Activated T-cell treated with anti-CD3 and anti-CD28 coated beads for 48 hours (primary cell): ENCODE results near the gene TNFAIP8L2.
"Not testable (repeated sequence)": the region's sequence is repeated elsewhere in the genome, so short reads cannot be mapped to it uniquely, and the experiment has no call there.

Experiments used
- DNase-seq: peaks from one replicate; pipeline ENCODE4 v3.0.0-alpha.2; 2020; ENCODE audit warnings: low read depth

Gene TNFAIP8L2

DNA sequence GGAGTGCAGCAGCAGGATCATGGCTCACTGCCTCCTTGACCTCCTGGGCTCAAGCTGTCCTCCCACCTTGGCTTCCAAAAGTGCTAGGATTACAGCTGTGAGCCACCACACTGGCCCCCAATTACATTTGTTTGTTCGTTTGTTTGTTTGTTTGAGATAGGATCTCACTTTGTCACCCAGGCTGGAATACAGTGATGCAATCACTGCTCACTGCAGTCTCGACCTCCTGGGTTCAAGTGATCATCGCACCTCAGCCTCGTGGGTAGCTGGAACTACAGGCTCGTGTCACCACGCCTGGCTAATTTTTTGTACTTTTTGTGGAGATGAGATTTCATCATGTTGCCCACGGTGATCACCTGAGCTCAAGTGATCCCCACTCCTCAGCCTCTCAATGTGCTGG is 35.6 kb downstream of the TNFAIP8L2 start:
- no peak for DNase-seq

DNA sequence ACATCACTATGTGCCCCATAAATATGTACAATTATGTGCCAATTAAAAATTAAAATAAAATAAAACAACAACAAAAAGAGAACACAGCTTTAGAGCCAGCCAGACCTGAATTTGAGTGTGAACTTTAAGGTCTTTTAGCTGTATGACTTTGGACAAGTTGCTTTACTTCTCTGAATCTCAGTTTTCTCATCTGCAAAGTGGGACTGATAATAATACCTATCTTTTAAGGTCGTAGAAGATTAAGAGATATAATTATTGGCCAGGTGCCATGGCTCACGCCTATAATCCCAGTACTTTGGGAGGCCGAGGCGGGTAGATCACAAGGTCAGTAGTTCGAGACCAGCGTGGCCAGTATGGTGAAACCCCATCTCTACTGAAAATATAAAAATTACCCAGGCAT is 36.9 kb downstream of the TNFAIP8L2 start:
- DNase-seq = no peak

DNA sequence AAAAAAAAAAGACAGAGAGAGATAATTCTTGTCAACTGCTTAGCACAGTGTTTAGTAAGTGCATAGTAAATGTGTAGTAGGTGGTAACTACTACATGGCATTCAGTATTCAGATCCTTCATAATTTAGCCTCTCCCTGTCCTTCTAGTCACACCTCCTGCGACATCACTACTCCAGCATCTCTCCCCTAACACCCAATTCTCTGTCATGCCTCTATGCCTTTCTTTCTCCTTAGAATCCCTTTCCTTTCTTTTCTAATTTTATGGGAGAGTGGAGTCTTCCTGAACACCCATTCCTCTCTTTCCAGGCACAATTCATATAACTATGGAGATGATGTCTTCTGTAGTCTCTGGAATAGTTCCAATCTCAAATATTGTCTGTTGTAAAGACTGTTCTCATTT is 37.4 kb downstream of the TNFAIP8L2 start:
- DNase-seq = no peak

DNA sequence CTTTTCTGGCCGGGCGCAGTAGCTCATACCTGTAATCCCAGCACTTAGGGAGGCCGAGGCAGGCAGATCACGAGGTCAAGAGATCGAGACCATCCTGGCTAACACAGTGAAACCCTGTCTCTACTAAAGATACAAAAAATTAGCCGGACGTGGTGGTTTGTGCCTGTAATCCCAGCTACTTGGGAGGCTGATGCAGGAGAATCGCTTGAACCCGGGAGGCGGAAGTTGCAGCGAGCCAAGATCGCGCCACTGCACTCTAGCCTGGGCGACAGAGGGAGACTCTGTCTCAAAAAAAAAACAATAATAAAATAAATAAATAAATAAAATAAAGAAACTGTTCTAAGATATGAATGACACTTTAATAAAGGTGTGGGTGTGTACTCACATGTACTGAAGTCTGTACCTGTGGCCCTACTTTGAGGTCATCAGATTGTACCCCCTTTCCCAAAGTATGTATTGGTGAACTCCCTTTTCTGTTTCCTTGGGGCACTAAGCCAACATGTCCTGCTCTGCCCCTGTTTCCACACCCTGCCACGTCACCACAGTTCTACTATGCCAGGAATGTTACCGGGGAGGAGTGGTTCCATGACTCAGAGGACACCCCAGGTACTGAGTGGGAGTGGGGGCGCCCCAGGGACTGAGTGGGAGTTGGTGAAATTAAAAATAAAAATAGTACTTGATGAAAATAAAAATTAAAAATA is 38.6 kb downstream of the TNFAIP8L2 start:
- DNase-seq = not testable (repeated sequence)

DNA sequence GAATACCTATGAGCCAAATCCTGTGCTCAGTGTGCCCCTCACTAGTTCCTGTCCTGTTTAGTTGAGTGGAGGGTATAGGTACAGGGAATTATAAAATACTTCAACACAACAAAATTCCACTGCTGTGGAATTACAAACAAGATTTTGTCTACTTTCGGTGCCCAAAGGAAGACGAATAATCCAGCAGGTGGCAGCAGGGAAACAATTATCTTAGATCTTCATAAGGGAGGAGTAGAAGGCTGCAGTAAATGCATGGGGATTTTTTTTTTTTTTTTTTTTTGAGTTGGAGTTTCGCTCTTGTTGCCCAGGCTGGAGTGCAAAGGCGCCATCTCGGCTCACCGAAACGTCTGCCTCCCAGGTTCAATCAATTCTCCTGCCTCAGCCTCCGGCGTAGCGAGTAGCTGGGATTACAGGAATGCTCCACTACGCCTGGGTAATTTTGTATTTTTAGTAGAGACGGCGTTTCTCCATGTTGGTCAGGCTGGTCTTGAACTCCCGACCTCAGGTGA is 39.9 kb downstream of the TNFAIP8L2 start:
- no peak for DNase-seq

DNA sequence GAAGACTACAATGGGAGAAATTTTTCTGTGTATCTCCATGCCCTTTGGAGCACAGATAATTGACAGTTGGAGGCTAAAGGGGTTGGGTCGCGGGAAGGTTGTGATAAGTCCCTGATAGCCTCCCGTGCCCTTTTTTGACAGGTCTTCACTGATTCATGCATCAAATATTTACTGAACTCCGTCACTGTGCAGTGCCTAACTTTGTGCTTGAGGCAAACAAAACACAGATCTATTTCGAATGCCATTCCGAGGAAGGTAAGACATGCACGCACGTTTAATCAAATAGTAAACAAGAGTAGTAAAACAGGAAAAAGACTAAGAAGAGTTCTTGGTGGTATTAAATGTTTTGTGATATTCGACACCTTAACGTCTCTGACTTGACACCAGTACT is 41.4 kb downstream of the TNFAIP8L2 start:
- no peak for DNase-seq

DNA sequence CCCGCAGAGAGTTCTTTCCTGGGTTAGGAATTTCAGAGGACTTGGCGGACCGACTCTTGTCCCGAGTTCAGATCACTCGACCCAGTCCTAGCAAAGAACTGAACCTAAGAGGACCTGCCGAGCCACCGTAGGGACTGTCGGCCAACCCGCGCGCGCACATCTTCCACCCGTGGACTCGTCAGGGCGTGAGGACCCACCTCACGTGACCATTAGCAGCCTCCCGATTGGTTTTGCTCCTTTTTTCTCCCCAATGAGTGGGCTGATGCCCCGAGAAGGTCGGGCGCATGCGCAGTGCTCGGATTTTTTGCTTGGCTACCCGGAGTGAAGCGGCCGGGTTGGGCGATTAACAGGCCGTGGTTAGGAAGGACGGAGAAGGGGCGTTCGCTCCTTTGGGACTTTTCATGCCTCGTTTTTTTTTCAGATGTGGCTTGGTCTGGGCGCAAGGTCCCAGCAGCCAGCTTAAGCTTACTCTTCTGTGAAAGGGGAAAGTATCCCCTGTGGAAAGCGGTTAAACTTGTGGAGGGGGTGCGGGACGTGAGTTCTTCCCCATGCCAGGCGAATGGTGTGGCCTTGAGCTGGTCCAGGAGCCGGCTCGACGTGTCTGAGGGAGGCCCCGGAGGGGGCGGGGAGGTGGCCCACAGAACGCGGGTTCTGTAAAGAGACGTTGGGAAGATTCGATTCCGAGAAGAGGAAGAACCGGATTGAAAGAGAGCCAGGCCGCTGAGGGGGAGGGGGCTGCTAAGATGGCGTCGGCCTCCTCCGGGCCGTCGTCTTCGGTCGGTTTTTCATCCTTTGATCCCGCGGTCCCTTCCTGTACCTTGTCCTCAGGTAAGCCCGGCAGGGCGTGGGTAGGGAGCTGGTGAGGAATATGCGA is 42.0 kb downstream of the TNFAIP8L2 start, which contains the start of gene PIP5K1A:
Gene PIP5K1A, plus strand, starts transcription at position 299 of the 874 bp plus-strand sequence. Its CDS starts 445 bp downstream, at position 744.
- DNase-seq = peak; percentile 94

DNA sequence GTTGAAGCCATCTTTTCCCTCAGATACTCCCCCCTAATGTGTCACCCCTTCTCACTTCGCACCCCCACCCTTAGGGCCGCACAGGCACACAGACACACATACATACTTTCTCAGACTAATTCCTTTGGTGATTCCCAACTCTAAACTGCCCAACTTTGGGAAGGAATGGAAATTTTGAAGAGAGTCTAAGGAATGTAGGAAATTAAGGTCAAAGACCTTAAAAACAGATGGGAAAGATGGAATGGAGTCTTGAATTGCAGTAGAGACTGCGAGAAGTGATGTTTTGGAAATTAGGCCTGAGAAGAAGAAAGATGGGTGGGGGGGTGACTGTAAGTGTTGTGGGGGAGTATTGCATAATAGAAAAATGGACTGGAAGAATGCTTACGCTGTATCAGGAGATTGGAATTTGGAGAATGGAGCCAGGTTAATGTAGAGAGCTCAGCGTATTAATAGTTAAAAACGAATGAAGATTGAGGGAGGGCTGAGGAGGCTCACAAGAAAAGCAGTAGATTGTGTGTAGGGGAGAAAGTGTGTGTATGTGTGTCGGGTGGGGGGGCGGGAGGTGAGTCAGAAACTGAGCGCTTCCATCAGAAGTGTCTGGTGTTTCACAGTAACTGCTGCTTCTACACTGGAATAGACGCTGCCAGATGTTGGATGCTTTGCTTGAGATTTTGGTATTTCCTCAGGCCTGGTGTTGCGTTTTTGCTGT is 43.6 kb downstream of the TNFAIP8L2 start:
- DNase-seq = no peak

DNA sequence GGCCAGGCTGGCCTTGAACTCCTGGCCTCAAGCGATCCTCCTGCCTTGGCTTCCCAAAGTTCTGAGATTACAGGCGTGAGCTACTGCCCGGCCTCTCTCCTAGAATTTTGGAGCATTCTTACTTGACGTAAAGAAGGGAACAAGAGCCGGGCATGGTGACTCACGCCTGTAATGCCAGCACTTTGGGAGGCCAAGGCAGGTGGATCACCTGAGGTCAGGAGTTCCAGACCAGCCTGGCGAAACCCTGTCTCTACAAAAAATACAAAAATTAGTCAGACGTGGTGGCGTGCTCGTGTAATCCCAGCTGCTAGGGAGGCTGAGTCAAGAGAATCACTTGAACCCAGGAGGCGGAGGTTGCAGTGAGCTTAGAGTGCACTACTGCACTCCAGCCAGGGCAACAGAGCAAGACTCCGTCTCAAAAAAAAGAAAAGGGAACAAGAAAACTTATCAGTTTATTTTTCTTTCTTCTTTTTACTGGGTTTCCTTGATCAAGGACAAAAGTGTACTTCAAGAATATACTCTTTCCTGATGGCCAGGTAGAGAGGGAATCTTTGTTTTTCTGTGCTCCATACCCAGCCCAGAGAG is 49.0 kb downstream of the TNFAIP8L2 start:
- not testable (repeated sequence) for DNase-seq
